Pancreas (tissue), 10 donors: Measurements from ENCODE around the gene LYPD5. TPM values are rescaled to one million over a fixed set of nuclear protein-coding genes. Genes with fewer than 3 reads are reported as not detected.

Source experiments
- ATAC-seq, 4 donors: fragments of 200-7000 bp; cut with Tn5 transposase; one replicate each; pipeline versions ENCODE4 v1.8.0 to v1.9.1; 2020; ENCODE audit warnings: mild to moderate bottlenecking in 4 of 4, moderate library complexity in 4 of 4
- DNase-seq, 6 donors: peaks; one replicate each; pipeline ENCODE4 v3.0.0-alpha.2; 2020
- FAIRE-seq: peaks from 2 replicates; lab custom pipeline; 2012; peaks lifted over from hg19 to GRCh38; lab: Jason Lieb, UNC
- H3K27ac ChIP-seq, 4 donors: fragments of 200-600 bp; sonication (generic); 1 replicate in 3 of 4; 2 replicates in 1 of 4; pipeline versions ENCODE4 v1.5.0 to v1.8.0; 2020
- H3K27me3 ChIP-seq, 4 donors: fragments of 200-600 bp; one replicate each; pipeline ENCODE4 v1.8.0; 2021
- H3K36me3 ChIP-seq, 3 donors: fragments of 200-600 bp; sonication (generic) in 1 of 3; one replicate each; pipeline versions ENCODE4 v1.5.0 to v1.8.0; 2020 to 2021
- H3K4me1 ChIP-seq, 3 donors: fragments of 200-600 bp; one replicate each; pipeline ENCODE4 v1.8.0; 2021
- H3K4me3 ChIP-seq, 4 donors: fragments of 200-600 bp; sonication (generic) in 2 of 4; one replicate each; pipeline versions ENCODE4 v1.5.0 to v1.8.0; 2020 to 2021
- H3K9me3 ChIP-seq, 4 donors: fragments of 200-600 bp; one replicate each; pipeline ENCODE4 v1.8.0; 2021
- CTCF ChIP-seq, 4 donors: fragments of 200-600 bp; sonication (generic) in 3 of 4; IDR thresholded peaks; one replicate each; pipeline versions ENCODE4 v1.5.0 to v1.8.0; 2021; ENCODE audit warnings: antibody characterized with exemption in 4 of 4
- WGBS, 2 donors: extraction: QIAGEN DNeasy Blood & Tissue Kit; methylation state at CpG; one replicate each; pipeline ENCODE4 v1.1.7; 2013; 5-methylcytosine and 5-hydroxymethylcytosine counted together
- intact Hi-C, 3 donors: fragments of 100-400 bp; cut with DNase I; formaldehyde crosslinking; loops; one replicate each; pipeline versions ENCODE4 v1.11.1 to v1.14.2; 2022
- polyA plus RNA-seq, 2 donors: library from polyadenylated mRNA; stranded (reverse); fragments of 200-250 nt; gene quantifications; one replicate each; pipeline ENCODE4 v1.2.3, GENCODE V29; 2013
- total RNA-seq, 6 donors: library from RNA; stranded (reverse); fragmentation: NEBNext Ultra II Directional in 4 of 6; extraction: Animal tissue kit (Norgen Biotek cat#: 25700) in 4 of 6; gene quantifications; one replicate each; pipeline versions ENCODE4 v1.2.1 to v1.2.4, GENCODE V29; 2021 to 2023
- donor health status: healthy with polysubstance abuse.
- donor health status: DM: no; HTN: no; CAD: no; lungs with moderate emphysema.
- donor health status: DM: no; HTN: no; CAD: no.
- donor health status: control.
- donor health status: control.
- donor health status: Bipolar disorder and iron deficiency.
- donor health status: DM: yes; HTN: yes; CAD: no.
- donor health status: DM: no; HTN: no; CAD: no.
- donor health status: DM: no; HTN: no; CAD: no.
- donor health status: DM: yes; HTN: yes; CAD: no.

The LYPD5 gene
- total and polyA plus RNA-seq, 8 donors: 0.09 to 1.2 (median 0.34) TPM

DNA sequence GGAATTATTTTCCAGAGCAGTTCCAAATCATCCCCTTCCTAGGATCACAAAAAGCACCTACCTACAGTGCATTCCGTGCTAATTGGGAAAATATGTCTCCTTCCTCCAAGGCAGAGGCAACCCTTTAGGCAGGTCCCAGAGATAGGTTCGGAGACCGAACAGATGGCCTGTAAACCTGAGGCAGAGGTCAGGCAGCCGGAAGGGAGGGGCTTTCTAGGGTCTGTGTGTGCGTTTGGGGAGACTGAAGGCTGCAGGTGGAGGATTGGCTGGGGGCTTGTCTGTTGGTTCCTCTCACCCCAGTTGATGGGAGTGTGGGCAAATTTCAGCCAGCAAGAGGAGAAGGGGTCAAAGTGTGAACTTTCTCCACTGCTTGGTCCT, 28.5 kb downstream of the LYPD5 start:
- DNase-seq (no peak), ATAC-seq (no peak), FAIRE-seq (no peak)
- H3K4me3 ChIP-seq: peak overlapping the region in 1 of 4 donors; percentile 38
- no peaks in the 10 kb centered on the region for H3K9me3 ChIP-seq
- H3K36me3 ChIP-seq: no peaks in the 10 kb centered on the region
- no peak overlapping the region for H3K27ac ChIP-seq
- intact Hi-C loops: no loop called here
- TF ChIP-seq CTCF (IDR thresholded peaks at IDR 0.05): no peak
- WGBS, 2 donors: 58 to 61% methylated on average over 5 of the region's 5 CpGs
- H3K27me3 ChIP-seq: no peaks in the 10 kb centered on the region
- peaks cover 0 to 7% (median 0%) of the 10 kb centered on the region in 3 donors for H3K4me1 ChIP-seq

DNA sequence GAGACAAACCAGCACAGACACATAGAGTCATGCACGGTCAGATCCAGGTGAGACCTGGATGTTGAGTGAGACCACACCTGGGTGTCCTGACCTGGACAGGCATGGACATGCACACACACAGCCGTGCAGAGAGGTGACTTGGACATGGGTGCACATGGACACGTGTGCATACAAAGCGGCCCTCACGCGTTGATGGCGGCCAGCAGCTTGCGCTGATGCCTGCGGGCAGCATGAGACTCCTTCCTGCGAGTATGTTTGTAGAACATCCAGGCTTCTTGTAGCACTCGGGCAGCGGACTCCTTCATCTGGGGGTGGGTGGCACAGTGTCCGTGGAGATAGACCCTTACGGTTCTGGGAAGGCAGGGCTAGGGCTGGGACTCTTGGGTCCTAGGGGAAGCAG, 33.0 kb downstream of the LYPD5 start:
- DNase-seq (no peak), FAIRE-seq (no peak), ATAC-seq (no peak)
- TF ChIP-seq CTCF (IDR thresholded peaks at IDR 0.05): no peak
- 77 to 85% methylated on average over 14 of the region's 14 CpGs for WGBS, 2 donors
- Histone ChIP-seq H3K9me3 (no peaks in the 10 kb centered on the region), H3K27me3 (no peaks in the 10 kb centered on the region), H3K4me1 (peaks cover 0 to 2% (median 0%) of the 10 kb centered on the region in 3 donors), H3K4me3 (no peak overlapping the region), H3K36me3 (no peaks in the 10 kb centered on the region), H3K27ac (no peak overlapping the region)
- intact Hi-C loops: no loop called here

- 62% methylated on average over 15 of the region's 15 CpGs for WGBS, 2 donors
- Histone ChIP-seq H3K4me3 (no peak overlapping the region), H3K27ac (no peak overlapping the region), H3K9me3 (no peaks in the 10 kb centered on the region), H3K27me3 (no peaks in the 10 kb centered on the region), H3K36me3 (no peaks in the 10 kb centered on the region), H3K4me1 (no peaks in the 10 kb centered on the region)
- FAIRE-seq: no peak
- no peak for TF ChIP-seq CTCF (IDR thresholded peaks at IDR 0.05)
- intact Hi-C loops: no loop called here
- peak in 2 of 4 donors; percentile 10 to 24 for ATAC-seq
- DNase-seq: no peak
Observed at GRCh38 chr19:43768273-43769050, 33.8 kb downstream of the LYPD5 start.

GRCh38 chr19:43767818-43768217, 34.4 kb downstream of the LYPD5 start:
- TF ChIP-seq CTCF (IDR thresholded peaks at IDR 0.05): no peak
- no peak for FAIRE-seq
- no peak for DNase-seq
- Histone ChIP-seq H3K27ac (no peak overlapping the region), H3K4me1 (no peaks in the 10 kb centered on the region), H3K27me3 (no peaks in the 10 kb centered on the region), H3K4me3 (no peak overlapping the region), H3K36me3 (no peaks in the 10 kb centered on the region), H3K9me3 (no peaks in the 10 kb centered on the region)
- ATAC-seq: no peak
- intact Hi-C loops: no loop called here
- 36 to 71% methylated on average over 1 of the region's 1 CpG for WGBS, 2 donors

GRCh38 chr19:43767316-43767715, 34.9 kb downstream of the LYPD5 start:
- no peak for TF ChIP-seq CTCF (IDR thresholded peaks at IDR 0.05)
- Histone ChIP-seq H3K4me1 (no peaks in the 10 kb centered on the region), H3K4me3 (no peak overlapping the region), H3K9me3 (no peaks in the 10 kb centered on the region), H3K27ac (no peak overlapping the region), H3K36me3 (no peaks in the 10 kb centered on the region), H3K27me3 (no peaks in the 10 kb centered on the region)
- no peak for ATAC-seq
- WGBS, 2 donors: 73 to 77% methylated on average over 7 of the region's 7 CpGs
- DNase-seq: no peak
- intact Hi-C loops: no loop called here
- FAIRE-seq: no peak
